DMS 273 treated with DMSO at 0.1 percent for 48 hours (cell line): ENCODE data around the gene C4B.
"Not testable (repeated sequence)": the region's sequence is repeated elsewhere in the genome, so short reads cannot be mapped to it uniquely, and the experiment has no call there.

Experiments used
- DNase-seq: peaks from one replicate; lab custom pipeline; 2025; lab: John Stamatoyannopoulos, UW

Gene C4B

GRCh38 chr6:32037136-32037535 lies 22.5 kb downstream of the C4B start:
- DNase-seq: not testable (repeated sequence)

DNA sequence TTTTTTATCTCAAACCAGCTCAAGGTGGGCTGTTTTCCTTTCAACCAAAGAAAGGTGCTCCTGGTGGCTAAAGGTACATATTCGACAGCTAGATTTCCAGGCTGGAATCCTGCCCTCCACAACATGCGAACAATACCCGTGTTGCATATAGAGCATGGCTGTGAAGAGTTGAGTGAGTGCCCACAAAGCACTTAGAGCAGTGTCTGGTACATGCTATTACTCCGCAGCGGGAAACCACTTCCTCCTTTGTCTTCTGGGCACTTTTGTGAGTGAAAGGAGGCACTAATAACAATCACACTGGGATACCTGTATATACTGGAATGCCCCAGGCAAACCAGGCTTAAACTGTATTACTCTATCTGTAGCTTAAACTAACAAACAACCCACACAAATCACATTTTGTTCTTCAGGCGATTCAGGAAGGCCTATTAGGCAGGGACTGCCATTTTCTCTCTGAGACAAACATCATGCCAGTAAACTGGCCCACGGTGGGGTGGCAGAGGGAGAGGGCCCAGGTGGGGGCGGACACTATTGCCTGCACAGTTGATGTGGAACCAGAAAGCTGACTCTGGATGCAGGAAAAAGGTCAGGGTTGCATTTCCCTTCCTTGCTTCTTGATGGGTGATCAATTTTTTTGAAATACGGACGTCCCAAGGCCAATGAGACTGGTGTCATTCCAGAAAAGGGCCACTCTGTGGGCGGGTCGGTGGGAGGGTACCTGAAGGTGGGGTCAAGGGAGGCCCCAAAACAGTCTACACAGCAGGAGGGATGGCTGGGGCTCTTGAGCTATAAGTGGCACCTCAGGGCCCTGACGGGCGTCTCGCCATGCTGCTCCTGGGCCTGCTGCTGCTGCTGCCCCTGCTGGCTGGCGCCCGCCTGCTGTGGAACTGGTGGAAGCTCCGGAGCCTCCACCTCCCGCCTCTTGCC lies 23.3 kb downstream of the C4B start, which contains the start of gene CYP21A2:
Gene CYP21A2, plus strand, starts transcription at position 818 of the 927 bp plus-strand sequence. Its CDS starts 8 bp downstream, at position 826.
- DNase-seq: not testable (repeated sequence)

- not testable (repeated sequence) for DNase-seq
These were observed 24.3 kb downstream of the C4B start for GRCh38 chr6:32038878-32039277.

GRCh38 chr6:32039321-32040274 lies 25.0 kb downstream of the C4B start:
- DNase-seq: not testable (repeated sequence)

DNA sequence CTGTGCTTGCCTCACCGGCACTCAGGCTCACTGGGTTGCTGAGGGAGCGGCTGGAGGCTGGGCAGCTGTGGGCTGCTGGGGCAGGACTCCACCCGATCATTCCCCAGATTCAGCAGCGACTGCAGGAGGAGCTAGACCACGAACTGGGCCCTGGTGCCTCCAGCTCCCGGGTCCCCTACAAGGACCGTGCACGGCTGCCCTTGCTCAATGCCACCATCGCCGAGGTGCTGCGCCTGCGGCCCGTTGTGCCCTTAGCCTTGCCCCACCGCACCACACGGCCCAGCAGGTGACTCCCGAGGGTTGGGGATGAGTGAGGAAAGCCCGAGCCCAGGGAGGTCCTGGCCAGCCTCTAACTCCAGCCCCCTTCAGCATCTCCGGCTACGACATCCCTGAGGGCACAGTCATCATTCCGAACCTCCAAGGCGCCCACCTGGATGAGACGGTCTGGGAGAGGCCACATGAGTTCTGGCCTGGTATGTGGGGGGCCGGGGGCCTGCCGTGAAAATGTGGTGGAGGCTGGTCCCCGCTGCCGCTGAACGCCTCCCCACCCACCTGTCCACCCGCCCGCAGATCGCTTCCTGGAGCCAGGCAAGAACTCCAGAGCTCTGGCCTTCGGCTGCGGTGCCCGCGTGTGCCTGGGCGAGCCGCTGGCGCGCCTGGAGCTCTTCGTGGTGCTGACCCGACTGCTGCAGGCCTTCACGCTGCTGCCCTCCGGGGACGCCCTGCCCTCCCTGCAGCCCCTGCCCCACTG lies 25.9 kb downstream of the C4B start:
- DNase-seq: not testable (repeated sequence)

DNA sequence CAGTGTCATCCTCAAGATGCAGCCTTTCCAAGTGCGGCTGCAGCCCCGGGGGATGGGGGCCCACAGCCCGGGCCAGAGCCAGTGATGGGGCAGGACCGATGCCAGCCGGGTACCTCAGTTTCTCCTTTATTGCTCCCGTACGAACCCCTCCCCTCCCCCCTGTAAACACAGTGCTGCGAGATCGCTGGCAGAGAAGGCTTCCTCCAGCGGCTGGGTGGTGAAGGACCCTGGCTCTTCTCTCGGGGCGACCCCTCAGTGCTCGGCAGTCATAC lies 26.4 kb downstream of the C4B start:
- DNase-seq: not testable (repeated sequence)

DNA sequence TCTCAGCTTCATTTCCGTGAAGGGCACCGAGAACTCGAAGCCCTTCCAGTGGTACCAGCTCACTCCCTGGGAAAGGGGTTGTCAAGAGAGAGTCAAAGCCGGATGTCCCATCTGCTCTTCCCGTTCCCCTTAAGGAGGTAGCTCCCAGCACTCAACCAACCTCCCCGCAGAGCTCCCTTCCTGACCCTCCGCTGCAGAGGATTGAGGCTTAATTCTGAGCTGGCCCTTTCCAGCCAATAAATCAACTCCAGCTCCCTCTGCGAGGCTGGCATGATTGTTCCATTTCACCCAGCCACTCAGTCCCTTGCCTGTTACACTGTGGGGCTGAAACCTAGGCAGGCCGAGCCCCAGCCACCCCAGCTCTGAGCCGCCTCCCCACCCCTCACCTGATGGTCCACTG lies 26.8 kb downstream of the C4B start:
- not testable (repeated sequence) for DNase-seq

DNA sequence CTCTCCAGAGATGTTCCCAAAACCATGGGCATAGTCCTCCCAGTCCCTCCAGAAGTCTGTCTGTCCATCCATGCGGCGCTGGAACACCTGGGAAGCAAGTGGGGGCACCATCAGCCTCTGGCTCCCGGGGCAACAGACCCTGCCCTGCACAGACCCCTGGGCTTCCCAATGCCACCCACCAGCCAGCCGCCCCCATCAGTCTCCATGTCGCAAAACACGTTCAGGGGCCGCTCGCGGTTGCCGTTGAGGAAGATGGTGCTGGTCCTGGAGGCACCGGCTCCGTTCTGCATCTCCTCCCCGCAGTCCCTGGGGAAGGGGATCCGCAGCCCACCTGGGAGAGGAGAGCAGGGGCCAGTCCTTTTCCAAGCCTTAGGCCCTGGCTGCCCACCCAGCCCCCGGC lies 27.7 kb downstream of the C4B start:
- not testable (repeated sequence) for DNase-seq

DNA sequence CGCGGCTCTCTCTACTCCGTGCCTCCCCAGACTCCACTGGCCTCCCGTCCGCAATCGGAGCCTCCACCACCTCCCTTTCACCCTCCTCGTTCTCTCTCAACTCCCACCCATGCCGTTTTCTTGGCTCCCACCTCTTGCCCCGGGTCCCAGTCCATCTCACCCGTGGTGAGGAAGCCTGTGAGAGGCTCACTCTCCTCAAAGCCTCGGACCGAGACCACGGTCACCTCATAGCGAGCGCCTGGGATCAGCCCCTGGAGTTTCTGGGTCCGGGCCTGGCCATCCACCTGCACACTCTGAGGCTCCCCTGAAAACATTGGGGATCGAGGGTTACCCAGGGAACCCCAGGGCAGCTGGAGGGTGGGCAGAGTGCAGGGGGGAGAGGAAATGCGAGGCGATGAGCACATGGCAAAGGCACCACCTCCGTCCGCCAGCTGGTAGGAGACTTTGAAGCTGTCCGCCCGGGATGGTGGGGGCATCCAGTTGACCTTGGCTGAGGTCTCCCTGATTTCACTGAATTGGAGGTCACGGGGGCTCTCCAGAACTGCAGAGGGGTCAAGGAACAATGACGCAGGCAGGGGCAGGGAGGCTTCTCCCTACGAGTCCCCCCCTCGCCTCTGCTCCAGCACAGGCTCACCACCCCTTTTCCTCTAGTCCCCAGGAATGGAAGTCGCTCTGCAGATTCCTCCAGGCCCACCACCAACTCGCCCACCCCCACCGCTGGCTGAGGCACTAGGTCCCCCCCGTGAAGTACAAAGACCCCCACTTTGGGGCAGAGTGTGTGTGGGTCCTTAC lies 29.2 kb downstream of the C4B start:
- not testable (repeated sequence) for DNase-seq

GRCh38 chr6:32044916-32045315 lies 30.3 kb downstream of the C4B start:
- DNase-seq: not testable (repeated sequence)

DNA sequence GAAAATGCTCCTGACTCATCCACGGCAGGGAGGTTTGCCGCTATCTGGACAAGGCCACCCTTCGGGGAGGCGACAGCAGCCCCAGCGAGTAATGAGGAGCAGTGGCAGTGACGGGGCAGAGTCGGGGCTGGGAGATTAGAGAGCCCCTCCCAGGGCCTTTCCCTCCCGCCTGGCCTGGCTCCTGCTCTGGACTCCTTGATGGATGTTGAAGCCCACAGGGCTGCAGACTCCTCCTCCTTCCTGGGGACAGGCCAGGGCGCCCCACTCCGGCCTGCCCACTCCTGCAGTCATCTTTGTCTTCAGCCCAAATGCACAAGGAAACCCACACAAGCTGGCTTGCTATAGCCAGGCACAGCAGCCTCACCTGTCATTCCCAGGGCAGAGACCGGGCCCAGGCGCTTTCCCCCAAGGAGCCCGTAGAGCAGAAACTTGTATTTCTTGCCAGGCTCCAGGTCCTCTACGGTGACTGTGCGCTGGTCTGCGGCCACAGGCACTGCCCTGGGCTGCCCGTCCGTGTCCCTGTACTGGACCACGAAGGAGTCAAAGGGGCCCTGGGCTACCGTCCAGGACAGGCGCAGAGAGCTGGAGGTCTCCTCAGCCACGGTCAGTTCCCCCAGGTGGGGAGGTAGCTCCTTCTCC lies 31.3 kb downstream of the C4B start:
- no peak for DNase-seq

DNA sequence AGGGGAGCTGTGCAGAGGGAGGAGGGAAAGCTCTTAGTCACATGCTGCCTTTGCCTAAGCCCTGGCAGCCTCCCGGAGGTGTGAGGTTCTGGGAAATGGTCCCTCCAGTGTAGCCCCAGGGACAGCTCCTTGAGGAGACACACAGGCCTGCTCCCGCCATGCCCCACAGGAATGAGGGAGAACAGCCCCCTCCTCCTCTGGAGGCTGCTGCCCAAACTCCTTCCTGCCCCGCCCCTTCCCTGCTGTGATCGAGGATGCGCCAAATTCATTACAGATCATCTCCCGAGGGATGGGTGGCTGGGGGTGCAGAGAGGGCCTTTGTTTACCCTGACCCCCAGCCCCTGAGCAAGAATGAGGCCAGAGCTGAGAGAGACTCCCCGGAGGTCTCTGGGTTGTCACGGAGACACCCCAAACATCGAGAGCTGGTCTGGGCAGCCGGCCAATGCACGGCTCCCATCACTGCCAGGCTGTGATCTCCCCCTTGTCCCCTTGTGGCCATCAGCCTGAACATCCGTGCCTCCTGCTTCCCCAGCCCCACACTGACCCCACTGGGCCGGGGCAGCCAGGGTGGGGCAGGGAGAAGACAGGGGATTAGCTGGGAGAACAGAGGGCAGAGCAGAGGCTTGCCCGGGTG lies 32.0 kb downstream of the C4B start:
- DNase-seq: no peak

DNA sequence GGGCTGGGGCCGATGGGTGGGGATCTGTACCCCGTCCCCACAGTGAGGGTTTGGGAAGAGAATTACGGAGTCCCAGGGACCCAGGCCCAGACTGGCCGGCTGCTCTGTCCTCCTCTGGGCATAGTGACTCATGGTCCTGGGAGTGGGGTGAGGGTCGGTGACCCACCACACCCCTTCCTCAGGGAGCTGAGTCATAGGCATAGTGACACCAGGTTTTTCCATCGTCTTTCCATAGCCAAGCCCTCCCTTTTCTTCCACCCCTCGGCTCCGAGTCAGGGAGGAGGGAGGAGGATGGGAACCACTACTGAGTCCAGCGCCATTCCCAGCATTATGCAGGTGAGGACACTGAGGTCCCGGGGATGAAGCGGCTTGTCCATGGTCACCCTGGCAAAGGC lies 32.5 kb downstream of the C4B start:
- no peak for DNase-seq

GRCh38 chr6:32047539-32047854 lies 32.9 kb downstream of the C4B start:
- DNase-seq: no peak

DNA sequence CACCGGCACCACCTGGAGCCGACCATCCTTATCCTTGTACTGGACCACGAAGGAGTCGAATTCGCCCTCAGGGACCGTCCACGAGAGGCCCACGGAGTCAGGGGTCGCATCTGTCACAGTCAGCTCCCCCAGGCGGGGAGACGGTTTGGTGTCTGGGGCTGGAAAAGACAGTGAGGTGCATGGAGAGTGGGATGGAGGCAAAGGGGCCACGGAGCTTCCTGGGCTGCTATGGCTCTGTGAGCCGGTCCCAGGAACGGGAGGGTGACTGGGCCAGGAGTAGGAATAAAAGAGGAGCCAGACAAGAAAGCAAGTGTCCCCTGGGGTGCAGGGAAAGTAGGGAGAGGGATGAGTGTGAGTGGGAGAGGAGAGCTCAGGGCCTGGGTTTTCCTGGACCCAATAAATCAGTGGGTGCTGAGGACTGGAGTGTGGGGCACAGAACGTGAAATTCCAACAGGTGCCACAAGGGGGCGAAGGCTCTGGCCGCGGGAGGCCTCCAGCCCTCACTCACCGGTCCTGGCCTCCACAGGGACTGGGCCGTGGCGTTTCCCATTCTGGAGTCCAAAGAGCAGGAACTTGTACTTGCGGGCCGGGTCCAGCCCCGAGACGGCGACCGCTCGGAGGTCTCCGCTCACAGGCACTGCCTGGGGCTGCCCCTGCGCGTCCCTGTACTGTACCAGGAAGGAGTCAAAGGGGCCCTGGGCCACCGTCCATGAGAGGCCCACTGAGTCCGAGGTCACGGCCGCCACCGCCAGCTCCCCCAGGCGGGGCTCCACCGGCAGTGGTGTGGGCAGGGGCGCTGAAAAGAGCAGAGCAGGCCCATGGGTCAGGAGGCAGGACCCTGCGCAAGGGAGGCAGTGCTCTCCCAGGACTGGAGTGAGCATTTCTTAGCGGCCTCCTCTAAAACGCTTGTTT lies 33.5 kb downstream of the C4B start:
- no peak for DNase-seq

DNA sequence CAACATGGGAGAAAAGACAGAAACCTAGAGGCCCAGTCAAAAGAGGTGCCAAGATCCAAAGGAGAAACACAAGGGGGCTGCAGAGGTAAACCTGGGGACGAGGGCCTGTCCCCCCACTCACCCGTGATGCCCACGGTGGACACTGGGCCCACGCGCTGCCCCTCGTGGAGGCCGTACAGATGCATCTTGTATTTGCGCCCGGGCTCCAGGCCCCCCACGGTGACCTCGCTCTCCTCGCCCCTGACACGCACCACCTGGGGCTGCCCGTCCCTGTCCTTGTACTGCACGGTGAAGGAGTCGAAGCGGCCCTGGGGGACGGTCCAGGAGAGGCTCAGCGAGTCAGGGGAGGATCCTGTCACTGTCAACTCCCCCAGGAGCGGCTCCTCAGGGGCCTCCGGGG lies 34.6 kb downstream of the C4B start:
- not testable (repeated sequence) for DNase-seq

GRCh38 chr6:32049736-32050135 lies 35.1 kb downstream of the C4B start:
- not testable (repeated sequence) for DNase-seq

GRCh38 chr6:32050562-32050961 lies 36.0 kb downstream of the C4B start:
- no peak for DNase-seq

- not testable (repeated sequence) for DNase-seq
These were observed 38.0 kb downstream of the C4B start for GRCh38 chr6:32052626-32053025.
